Measurements from ENCODE around the gene FXYD5. TPM values are rescaled to one million over a fixed set of nuclear protein-coding genes. Genes with fewer than 3 reads are reported as not detected.

The FXYD5 gene
- total RNA-seq, 4 donors from 2014 or later = 5.2 to 23.3 (median 14.3) TPM

DNA sequence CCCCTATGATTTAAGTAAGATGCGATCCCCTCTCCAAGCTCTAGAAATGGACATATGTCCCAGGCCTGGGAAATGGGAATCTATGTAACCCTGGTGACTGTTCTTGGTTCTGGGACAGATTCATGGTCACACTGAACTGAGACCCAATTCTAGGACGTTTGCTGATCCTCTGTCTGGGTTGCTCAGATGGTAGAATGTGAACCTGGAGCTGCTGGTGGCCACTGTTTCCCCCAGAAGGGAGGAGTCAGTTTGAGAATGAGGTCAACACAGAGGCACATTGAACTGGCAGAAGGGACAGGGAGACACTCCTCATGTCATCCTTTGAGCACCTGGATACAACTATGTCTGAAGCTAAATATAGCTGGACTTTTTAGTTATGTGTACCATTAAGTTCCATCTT is 44.9 kb downstream of the FXYD5 start:
- no peak overlapping the region for H3K27ac ChIP-seq
- H3K27me3 ChIP-seq = no peaks in the 10 kb centered on the region
- no peaks in the 10 kb centered on the region for H3K36me3 ChIP-seq
- intact Hi-C loops (cut with DNase I; ENCODE audit: low total_unique reads) = no loop called here
- in situ Hi-C loops (cut with MboI; ENCODE audit: low sequenced_read_pairs in 4 of 4) = no loop called here
- no peak for ATAC-seq
- H3K4me1 ChIP-seq = no peaks in the 10 kb centered on the region
- TF ChIP-seq POLR2A (IDR thresholded peaks at IDR 0.05) (no peak), CTCF (IDR thresholded peaks at IDR 0.05 in 4 of 5, conservative IDR thresholded peaks at IDR 0.05 in 1 of 5) (no peak)
- no peak overlapping the region for H3K4me3 ChIP-seq
- H3K9me3 ChIP-seq = no peaks in the 10 kb centered on the region
- no peak for DNase-seq

DNA sequence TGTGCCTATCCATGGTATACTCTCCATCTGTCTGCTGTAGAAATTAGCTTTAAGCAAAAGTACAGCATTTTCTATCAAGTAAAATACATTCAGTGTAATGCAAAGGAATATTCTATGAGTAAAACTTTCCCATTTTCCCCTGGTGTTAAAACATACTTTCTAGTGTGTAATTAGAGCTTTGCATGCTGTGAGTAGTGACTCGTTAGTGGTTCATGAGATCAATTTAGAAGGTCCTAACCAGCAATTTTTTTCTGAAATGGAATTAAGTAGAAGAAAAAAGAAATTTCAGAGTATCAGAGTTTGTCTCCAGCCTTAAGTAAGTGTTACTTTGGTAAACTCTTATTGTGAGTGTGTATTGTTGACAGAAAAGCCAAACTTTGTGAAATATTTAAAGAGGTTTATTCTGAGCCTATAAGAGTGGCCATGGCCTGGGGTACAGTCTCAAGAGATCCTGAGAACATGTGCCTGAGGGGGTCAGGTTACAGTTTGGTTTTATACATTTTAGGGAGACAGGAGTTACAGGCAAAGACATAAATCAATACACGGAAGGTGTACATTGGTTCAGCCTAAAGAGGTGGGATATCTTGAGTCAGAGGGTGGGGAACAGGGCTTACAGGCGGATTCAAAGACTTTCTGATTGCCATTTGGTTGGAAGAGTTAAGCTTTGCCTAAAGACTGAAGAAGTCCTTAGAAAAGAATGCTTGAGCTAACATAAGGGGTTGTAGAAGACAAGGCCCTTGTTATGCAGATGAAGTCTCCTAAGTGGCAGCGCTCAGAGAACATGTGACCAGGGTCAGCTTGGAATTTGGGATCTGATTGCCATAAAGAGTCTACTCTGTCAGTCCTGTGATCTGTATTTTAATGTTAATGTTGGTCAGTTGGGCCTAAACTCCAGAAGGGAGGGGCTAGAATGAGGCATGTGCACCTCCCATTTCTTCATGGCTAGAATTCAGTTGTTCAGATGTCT is 48.5 kb downstream of the FXYD5 start:
- H3K4me3 ChIP-seq = no peak overlapping the region
- ATAC-seq (no peak), DNase-seq (no peak)
- no peaks in the 10 kb centered on the region for H3K27me3 ChIP-seq
- H3K9me3 ChIP-seq = no peaks in the 10 kb centered on the region
- in situ Hi-C loops (cut with MboI; ENCODE audit: low sequenced_read_pairs in 4 of 4) = no loop called here
- H3K27ac ChIP-seq = no peak overlapping the region
- no peaks in the 10 kb centered on the region for H3K4me1 ChIP-seq
- intact Hi-C loops (cut with DNase I; ENCODE audit: low total_unique reads) = loop anchor here (5.0 kb wide), 1 partner anchor 46 kb away; no protein-coding TSS in a partner anchor
- TF ChIP-seq POLR2A (IDR thresholded peaks at IDR 0.05) (no peak), CTCF (IDR thresholded peaks at IDR 0.05 in 4 of 5, conservative IDR thresholded peaks at IDR 0.05 in 1 of 5) (no peak)
- no peaks in the 10 kb centered on the region for H3K36me3 ChIP-seq

DNA sequence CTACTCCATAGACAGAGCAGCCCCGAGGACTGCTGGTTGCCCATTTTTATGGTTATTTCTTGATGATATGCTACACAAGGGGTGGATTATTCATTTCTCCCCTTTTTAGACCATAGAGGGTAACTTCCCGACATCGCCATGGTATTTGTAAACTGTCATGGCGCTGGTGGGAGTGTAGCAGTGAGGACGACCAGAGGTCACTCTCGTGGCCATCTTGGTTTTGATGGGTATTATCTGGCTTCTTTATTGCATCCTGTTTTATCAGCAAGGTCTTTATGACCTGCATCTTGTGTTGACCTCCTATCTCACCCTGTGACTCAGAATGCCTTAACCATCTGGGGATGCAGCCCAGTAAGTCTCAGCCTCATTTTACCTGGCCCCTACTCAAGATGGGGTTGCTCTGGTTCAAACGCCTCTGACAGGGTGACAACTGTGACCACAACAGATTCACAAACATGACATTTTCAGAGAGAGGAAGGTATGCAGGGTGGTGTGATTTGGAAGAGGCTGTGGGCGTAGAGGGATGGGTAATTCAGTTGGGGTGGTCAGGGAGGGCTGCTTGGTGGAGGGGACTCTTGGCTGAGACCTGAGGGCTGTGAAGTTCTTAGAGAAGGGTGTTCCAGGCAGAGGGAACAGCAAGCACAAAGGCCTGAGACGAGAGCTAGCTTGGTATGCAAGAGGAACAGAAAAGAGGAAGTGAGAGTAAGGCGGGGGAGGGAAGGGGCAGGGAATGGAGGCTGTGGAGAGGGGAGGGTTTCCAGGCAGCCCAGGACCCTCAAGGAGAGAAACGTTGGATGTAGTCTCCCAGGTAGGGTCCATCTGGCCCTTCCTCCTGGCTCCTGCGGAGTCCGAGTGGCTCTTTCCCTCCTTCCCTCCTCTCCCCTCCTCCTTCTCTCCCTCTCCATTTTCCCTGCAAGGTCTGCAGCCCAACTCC is 50.5 kb downstream of the FXYD5 start:
- Histone ChIP-seq H3K27me3 (no peaks in the 10 kb centered on the region), H3K9me3 (no peaks in the 10 kb centered on the region), H3K36me3 (no peaks in the 10 kb centered on the region), H3K4me1 (no peaks in the 10 kb centered on the region), H3K4me3 (no peak overlapping the region), H3K27ac (no peak overlapping the region)
- DNase-seq (no peak), ATAC-seq (no peak)
- in situ Hi-C loops (cut with MboI; ENCODE audit: low sequenced_read_pairs in 4 of 4) = no loop called here
- intact Hi-C loops (cut with DNase I; ENCODE audit: low total_unique reads) = loop anchor here (5.0 kb wide), 1 partner anchor 48 kb away; no protein-coding TSS in a partner anchor
- no peak for TF ChIP-seq POLR2A (IDR thresholded peaks at IDR 0.05)
- no peak for TF ChIP-seq CTCF (IDR thresholded peaks at IDR 0.05 in 4 of 5, conservative IDR thresholded peaks at IDR 0.05 in 1 of 5)

- intact Hi-C loops (cut with DNase I; ENCODE audit: low total_unique reads) = no loop called here
- Histone ChIP-seq H3K36me3 (no peaks in the 10 kb centered on the region), H3K27me3 (no peaks in the 10 kb centered on the region), H3K27ac (no peak overlapping the region), H3K9me3 (no peaks in the 10 kb centered on the region), H3K4me3 (no peak overlapping the region), H3K4me1 (no peaks in the 10 kb centered on the region)
- ATAC-seq = no peak
- TF ChIP-seq CTCF (IDR thresholded peaks at IDR 0.05 in 4 of 5, conservative IDR thresholded peaks at IDR 0.05 in 1 of 5) (no peak), POLR2A (IDR thresholded peaks at IDR 0.05) (no peak)
- no peak for DNase-seq
- in situ Hi-C loops (cut with MboI; ENCODE audit: low sequenced_read_pairs in 4 of 4) = no loop called here
Measured at GRCh38 chr19:35205733-35206323, 51.3 kb downstream of the FXYD5 start.
